Islet of Langerhans (tissue), 1 donor: Measurements from ENCODE around the gene SLC25A42.
"Not testable (repeated sequence)": the region's sequence is repeated elsewhere in the genome, so short reads cannot be mapped to it uniquely, and the experiment has no call there.

Experiments used
- FAIRE-seq: peaks from one replicate; lab custom pipeline; 2011; peaks lifted over from hg19 to GRCh38; lab: Jason Lieb, UNC

The SLC25A42 gene

DNA sequence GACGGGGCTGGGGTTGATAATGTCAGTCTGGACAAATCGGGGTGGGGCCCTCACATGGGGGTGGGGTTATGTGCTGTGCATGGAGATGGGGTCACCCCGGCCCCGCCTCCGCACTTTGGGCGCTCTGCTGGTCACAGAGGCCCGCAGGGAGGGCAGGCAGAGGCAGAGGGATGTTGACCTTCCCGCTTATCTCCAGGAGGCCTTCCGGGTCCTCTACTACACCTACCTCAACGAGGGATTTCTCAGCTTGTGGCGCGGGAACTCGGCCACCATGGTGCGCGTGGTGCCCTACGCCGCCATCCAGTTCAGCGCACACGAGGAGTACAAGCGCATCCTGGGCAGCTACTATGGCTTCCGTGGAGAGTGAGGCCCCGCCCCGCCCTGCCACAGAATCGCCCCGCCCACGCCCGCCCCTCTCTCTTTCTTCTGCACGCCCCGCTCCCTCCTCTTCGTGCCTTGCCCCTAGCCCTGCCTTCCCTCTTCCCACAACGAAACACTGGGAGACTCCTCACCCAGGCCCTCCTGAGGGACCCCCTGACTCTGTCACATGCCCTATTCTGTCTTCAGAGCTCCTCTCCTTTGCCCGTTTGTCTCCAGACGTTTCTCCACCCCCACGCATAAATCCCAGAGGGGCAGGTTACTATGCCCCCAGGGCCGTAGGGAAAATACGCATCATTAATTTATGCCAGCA lies 41.7 kb downstream of the SLC25A42 start:
- FAIRE-seq = no peak

DNA sequence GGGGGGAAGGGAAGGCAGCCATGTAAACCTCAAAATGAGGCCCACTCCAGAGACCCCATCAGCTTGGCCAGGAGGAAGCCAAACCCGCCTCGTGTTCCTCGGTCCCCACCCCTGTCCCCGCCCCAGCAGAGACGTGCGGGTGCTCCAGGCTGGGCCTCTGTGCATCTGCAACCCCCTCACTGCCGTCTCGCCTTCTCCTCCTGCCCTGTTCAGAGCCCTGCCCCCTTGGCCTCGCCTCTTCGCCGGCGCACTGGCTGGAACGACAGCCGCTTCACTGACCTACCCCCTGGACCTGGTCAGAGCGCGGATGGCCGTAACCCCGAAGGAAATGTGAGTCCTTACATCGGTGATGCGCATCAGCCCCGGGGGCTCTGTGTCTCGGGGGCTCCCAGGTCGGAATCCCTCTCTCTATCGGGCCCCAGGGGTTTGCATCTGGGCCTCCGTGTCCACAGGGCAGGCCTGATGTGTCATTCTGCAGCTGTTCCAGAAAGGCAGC lies 42.3 kb downstream of the SLC25A42 start:
- no peak for FAIRE-seq

DNA sequence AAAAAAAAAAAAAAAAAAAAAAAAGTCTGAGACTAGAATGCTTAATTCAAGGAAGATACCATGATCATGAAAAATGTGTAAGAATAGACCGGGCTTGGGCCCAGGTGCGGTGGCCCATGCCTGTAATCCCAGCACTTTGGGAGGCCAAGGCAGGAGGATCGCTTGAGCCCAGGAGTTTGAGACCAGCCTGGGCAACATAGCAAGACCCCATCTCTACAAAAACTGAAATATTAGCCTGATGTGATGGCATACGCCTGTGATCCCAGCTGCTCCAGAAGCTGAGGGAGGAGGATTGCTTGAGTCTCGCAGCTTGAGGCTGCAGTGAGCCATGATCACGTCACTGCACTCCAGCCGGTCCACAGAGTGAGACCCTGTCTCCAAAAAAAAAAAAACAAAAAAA lies 43.1 kb downstream of the SLC25A42 start:
- not testable (repeated sequence) for FAIRE-seq

DNA sequence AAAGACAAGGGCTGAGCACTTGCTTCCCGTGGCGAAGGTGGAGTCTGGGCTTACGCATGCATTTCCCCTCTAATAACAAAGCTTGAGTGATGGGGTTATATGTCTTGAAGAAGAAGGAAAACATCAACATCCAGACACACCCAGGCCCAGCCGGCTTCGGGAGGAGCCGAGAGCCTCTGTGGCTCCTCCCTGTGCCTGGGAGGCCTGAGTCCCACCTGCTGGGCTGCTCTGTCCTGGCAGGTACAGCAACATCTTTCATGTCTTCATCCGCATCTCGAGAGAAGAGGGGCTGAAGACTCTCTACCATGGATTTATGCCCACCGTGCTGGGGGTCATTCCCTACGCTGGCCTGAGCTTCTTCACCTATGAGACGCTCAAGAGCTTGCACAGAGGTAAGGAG lies 43.9 kb downstream of the SLC25A42 start:
- FAIRE-seq = no peak

DNA sequence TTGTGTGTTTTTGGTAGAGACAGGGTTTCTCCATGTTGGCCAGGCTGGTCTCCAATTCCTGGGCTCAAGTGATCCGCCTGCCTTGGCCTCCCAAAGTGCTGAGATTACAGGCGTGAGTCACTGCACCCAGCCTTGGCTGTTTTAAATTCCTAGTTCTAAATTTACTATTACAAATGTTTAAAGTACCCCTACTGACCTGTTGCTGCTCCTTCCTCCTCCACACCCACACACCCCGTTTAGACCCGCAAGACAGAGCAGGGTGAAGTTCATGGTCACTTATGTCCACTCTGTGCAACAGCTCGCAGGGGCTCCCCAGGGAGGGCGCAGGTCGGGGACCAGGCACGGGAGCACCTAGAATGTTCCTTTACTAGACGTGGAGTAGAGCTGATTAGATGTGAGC lies 45.8 kb downstream of the SLC25A42 start:
- no peak for FAIRE-seq

DNA sequence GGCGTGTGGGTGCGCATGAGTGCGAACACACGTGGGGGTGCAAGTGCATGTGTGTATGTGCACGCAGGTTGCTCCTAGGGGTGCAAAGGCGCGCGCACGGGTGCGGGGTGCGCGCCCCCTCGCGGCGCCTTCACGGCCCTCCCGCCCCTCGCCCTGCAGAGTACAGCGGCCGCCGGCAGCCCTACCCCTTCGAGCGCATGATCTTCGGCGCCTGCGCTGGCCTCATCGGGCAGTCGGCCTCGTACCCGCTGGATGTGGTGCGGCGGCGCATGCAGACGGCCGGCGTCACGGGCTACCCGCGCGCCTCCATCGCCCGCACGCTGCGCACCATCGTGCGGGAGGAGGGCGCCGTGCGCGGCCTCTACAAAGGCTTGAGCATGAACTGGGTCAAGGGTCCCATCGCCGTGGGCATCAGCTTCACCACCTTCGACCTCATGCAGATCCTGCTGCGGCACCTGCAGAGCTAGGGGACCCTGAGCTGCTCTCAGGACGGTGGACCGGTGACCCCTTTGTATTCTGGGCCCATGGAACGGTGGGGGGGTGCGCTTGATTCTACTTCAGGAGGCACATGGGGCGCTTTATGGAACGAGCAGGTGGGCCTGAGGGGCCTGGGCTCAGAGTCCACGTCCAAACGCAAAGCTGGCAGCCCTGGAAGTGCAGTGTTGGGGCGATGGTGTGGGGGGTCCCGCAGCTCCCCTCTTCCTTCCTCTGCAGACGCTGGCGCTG lies 46.8 kb downstream of the SLC25A42 start:
- FAIRE-seq = no peak

DNA sequence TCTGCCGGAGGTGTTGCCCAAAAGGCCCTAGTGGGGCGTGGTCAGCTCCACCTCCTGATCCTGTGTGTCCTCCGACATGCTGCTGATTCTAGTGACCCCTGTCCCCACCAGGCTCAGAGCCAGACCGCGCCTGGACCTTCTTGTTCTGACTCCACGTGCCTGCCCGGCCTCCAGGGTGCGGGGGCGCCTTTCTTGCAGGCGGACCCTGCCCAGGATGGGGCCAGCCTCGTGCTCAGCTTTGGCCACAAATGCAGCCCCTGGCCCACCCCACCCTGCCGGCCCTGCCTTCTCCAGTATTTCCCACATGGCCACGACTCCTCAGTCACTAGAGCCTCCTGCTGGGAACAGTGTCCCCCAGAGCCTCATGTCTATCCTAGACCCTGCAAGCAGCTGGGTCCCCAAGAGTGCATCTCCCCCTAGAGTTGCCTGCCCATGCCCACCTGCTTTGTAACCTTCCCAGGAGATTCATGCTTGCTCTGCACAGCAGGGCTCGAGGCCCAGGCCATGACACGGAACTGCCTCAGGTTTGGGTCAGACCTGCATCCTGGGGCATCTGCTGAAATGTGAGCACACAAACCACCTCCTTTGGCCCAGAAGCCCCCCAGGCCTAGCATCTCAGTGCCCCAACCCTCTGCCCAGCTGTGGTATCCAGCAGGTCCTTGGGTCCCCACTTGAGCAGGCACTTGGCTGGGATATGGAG lies 47.5 kb downstream of the SLC25A42 start:
- FAIRE-seq = no peak

DNA sequence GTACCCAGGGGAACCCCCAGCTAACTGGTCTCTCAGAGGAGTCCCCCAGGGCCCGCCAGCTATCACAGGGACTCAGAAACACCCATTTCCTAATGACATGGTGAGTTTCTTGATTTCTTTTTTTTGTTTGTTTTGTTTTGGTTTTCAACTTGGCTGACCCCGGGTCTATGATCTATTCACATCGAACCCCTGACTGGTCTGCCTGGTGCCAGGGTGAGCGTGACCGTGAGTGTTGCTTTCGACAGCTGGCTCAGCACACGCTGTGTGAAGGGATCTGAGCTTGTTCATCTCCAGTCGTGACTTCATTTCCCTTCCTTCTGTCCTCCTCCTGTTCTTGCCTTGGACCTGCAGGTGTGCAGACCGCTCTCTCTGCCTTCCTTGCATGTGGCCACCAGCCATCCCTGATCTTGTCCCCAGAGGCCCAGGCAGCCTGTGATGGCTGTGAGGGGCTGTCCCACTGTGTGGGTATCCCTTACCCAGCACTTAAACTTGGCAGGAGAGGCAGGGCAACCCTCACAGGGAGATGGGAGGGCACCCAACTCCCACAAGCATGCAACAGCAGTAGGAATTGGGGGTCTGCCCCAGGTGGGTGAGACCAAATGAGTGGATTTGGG lies 48.3 kb downstream of the SLC25A42 start:
- FAIRE-seq = no peak

DNA sequence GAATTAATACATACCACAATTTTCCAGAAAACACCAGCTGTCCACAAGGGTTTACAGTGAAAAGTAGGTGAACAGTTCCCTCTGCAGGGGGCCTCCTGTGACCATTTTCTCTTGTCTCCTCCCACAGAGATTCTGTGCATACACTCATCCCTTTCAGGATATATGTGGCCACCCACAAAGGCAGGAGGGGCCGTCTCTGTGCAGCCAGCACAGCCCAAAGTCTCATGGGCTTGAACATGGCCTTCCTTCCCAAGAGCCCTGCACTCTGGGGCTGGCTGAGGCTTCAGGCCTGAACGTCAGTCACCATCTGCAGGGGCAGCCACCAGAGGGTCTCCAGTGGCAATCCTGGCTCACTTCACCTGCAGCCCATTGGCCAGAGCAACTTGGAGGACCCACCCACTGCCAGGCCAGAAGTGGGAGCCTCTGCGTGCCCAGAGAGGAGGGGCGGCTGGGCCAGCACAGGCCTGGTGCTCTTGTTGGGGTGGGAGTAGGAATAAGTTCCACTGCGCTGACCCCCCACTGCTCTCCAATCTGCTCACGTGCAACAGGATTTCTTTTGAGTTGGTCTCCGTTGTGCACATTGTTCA lies 49.3 kb downstream of the SLC25A42 start:
- no peak for FAIRE-seq

DNA sequence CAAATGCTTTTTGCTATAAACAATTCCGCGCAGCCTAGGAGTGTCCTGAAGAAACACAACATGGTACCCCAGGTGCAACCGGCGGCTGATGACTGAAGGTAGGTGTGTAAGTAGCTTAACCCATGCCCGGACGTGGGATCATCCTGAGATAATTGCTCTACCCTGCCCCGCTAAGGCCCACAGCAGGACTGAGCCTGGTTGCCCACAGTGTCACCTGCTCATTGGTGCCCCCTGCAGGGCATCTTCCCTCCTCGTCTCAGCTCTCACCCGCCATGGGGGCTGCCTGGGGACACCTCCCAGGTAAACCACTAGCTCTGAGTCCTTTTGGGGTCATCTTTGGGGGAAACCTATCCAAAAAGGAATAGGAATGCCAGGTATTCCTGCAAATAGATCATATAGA lies 52.2 kb downstream of the SLC25A42 start:
- no peak for FAIRE-seq

DNA sequence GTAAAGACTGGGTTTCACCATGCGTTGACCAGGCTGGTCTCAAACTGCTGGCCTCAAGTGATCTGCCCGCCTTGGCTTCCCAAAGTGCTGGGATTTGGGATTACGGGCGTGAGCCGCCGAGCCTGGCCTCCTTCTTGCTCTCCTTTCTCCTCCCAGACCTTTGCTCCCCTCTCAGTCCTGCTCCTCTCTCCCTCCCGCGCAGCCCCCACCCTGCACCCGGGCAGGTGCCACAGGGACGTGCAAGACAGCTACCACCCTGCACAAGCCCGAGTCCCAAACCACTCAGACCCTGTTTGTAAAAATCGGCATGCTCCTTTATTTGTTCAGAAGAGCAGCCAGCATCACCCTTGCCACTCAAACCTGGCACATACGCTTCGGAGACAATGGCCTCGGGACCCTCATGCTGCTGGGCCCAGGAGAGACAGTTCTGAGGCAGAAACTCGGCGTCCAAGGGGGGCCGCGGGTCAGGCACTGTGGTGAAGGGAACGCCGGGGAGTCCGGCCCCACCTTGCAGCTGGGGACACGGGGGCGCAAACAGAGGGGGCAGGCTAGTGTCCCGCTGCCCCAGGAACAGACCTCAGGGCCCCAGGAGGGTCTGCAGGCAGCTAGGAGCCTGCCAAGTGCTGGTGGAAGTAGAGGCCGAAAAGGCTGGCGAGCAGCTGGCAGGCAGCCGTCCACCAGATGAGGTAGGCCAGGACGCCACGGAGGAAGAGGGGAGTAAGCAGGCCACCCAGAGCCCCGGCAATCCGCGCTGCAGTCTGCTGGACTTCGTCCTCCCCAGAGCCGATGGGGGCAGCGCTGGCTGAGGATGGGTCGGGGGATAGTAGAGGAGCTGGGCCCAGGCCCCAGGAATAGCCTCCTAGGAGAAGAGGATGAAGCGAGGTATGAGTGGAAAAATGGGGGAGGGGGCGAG lies 55.8 kb downstream of the SLC25A42 start:
- FAIRE-seq = no peak

DNA sequence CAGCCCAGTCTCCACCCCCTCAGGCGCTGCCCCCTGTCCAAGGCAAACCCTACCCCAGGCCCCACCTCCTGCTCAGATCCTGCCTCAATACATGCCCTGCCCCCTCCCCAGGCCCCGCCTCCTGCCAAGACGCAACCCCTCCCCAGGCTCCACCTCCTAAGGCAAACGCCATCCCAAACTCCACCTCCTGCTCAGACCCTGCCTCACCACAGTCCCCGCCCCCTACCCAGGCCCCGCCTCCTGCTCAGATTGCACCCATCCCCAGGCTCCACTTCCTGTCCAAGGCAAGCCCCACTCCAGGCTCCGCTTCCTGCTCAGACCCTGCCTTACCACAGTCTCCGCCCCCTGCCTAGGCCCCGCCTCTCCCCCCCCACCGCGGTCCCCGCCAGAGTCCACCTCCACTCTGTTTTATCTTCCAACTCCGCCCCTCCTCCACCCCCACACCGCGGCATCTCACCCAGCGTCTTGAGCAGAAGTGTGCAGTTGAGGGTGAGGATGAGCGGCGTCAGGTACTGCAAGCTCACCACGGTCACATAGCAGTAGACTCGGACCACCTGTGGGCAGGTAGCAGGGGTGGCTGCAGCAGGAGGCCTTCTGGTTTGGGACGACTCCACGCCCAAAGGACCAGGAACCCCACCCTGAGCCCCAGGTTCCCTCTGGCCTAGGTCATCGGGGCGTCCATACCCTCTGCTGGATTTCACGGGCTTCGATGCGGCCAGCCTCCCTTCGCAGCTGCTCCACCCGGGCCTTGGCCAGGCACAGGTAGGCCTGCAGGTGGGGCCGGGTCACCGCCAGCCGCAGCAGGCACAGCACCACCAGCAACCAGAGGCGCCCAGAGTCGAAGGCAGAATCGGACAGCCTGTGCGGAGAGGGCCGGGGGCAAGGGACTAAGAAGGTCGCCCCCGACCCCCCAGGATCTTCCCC lies 56.8 kb downstream of the SLC25A42 start:
- FAIRE-seq = no peak

DNA sequence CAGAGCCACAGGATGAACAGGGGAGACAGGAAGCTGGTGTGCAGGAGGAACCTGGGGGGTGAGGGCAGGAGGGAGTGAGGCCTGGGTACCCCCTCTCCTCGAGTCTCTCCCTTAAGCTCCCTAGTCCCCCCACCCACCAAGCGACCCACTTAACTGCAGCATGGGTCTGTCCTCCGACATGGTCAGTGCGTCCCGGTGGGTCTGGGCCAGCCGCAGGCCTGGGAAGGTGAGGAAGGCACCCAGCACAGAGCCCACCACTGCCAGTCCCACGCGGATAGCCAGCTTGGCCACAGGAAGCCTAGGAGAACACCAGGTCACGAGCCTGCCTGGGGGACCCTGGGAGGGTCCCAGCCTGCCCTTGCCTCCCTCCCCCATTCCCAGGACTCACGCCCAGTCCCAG lies 57.6 kb downstream of the SLC25A42 start:
- no peak for FAIRE-seq

DNA sequence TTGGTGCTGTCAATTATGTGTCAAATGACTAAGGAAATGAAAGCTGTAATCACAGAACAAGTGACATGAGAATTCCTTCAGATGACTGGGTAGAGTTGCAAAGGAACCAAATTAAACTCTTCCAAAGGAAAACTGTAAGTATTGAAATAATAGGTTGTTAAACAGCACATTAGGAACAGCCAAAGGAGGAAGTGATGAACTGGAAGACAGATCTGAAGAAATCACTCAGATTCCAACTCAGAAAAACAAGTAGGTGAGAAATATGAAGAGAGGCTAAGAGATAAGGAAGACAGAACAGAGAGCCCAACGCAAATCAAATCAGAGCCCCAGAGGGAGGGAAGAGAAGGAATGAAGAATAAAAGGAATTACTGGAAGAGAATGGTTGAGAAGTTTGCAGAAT lies 59.1 kb downstream of the SLC25A42 start:
- no peak for FAIRE-seq

DNA sequence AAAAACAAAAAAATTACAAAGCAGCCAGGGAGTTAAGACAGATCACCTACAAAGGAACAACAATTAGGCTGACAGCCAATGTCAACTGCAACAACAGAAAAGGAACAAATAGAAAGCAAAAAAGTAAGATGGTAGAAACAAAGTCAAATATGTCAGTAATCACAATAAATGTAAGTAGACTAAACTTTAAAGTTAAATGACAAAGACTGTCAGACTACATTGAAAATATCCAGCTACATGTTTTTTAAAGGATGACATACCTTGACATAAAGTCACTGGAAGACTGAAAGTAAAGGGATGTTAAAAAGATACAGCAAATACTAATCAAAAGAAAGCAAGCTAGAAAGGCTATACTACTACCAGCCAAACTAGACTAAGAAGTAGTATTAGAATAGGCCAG lies 59.6 kb downstream of the SLC25A42 start:
- no peak for FAIRE-seq

DNA sequence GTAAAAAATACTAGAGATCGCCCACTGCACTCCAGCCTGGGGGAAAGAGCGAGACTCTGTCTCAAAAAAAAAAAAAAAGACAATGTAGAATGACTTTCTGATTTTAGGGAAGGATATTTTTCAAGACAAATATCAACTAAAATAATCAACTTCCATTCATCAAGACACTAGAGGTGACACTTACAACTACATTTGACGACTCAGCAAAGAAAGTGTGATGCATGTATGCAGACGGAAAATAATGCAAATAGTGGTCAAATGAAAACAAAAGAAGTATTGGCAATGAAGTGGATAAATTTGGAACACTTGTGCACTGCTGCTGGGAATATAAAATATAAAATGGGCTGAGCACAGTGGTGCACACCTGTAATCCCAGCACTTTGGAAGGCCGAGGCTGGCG lies 62.3 kb downstream of the SLC25A42 start:
- no peak for FAIRE-seq

DNA sequence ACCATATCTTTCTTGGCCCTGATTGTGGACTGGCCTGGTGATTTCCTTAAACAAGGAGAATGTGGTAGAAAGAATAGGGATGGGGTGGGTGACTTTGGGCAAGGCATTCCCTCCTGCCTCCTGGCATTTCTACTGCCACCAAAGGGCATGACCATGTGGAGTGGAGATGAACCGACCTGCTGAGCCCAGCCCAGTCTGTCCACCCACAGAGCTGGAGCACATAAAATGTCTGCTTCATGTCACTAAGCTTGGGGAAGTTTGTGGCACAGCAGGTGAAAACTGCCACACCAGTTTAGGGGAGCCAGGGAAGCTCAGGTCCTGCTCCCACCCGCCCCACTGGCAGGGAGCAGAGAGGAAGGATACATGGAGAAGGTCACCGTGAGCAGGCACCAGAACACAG lies 68.2 kb downstream of the SLC25A42 start:
- FAIRE-seq = no peak

DNA sequence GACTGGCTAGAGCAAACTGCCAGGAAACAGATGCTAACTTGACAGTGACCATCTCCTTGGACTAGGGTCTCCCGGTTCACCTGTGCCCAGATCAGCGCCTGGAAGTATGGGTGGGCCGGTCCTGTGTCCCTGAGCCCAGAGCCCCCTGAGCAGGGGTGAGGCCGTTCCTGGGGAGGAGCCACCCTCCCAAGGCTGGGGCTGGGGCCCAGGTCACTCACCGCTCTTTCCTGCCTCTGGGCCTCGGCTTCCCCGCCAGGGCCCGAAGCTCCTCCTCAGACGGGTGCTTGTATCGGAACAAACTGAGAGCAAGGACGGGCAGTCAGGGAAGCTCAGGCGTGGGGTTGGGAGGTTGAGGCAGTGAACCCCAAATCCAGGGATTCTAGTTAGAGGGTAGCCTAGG lies 69.1 kb downstream of the SLC25A42 start:
- FAIRE-seq = no peak

DNA sequence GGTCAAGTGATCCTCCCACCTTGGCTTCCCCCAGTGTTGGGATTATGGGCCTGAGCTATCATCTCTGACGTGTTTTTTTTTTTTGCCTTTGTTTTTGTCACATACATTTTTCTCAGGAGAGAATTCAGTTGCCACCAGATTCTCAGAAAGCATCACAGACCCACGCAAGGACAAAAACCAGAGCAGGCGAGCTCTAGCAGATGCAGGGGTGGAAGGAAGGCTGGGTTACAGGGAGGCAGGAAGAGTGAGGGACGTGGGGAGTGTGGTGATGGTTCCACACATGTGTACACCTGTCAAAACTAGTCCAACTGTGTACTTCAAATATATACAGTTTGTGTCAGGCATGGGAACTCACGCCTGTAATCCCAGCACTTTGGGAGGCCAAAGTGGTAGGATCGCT lies 70.2 kb downstream of the SLC25A42 start:
- FAIRE-seq = no peak

DNA sequence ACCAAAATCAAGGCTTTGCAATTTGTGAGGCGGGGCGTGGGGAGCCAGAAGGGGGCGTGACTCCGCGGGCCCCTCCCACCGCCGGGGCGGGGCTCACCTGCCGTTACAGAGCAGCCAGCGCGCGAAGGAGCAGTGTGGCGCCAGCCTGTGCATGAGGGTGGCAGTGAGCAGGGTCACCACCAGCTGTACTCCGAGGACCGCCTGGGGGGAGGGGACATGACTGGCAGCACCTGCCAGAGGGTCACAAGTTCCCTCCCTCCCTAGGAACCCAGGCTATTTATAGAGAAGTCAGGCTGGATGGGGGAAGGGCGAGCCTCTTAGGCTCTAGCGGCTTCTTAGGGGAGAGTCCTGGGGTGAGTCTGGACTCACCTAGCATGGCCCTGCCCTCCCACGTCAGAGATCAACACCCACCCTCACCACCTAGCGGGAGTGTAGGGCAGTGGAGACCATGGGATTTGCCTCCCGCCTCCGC lies 70.9 kb downstream of the SLC25A42 start:
- FAIRE-seq = no peak
